ENCODE data around the gene ADAMTS9. TPM values are rescaled to one million over a fixed set of nuclear protein-coding genes. Genes with fewer than 3 reads are reported as not detected.

Gene ADAMTS9
- total RNA-seq, 1 donor from 2014 or later = 11.7 TPM

DNA sequence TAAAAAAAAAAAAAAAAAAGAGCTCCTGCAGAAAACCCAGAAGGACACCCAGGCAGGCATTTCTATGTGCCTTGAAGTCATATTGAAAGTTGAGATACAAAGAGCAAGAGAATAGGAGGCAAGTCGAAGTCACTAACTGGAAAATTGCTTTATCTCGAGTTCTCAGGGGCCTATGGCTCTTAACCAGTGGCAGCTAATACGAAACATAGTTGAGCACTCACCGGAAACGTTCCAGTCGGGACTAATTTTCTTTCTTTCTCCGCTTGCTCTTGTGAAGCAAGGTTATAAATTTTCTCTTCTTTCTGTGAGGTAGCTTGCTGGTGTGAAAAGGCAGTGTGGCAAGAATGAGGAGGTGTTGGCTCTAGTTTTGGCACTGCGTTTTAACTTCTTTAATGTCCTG lies 181.5 kb downstream of the ADAMTS9 start:
- DNase-seq (no peak), ATAC-seq (no peak)
- H3K36me3 ChIP-seq = no peaks in the 10 kb centered on the region
- H3K27me3 ChIP-seq (ENCODE audit: low read depth) = no peaks in the 10 kb centered on the region
- no peak overlapping the region for H3K4me3 ChIP-seq
- intact Hi-C loops (cut with DNase I) = no loop called here
- H3K9me3 ChIP-seq = no peaks in the 10 kb centered on the region
- TF ChIP-seq, protein P1, sequence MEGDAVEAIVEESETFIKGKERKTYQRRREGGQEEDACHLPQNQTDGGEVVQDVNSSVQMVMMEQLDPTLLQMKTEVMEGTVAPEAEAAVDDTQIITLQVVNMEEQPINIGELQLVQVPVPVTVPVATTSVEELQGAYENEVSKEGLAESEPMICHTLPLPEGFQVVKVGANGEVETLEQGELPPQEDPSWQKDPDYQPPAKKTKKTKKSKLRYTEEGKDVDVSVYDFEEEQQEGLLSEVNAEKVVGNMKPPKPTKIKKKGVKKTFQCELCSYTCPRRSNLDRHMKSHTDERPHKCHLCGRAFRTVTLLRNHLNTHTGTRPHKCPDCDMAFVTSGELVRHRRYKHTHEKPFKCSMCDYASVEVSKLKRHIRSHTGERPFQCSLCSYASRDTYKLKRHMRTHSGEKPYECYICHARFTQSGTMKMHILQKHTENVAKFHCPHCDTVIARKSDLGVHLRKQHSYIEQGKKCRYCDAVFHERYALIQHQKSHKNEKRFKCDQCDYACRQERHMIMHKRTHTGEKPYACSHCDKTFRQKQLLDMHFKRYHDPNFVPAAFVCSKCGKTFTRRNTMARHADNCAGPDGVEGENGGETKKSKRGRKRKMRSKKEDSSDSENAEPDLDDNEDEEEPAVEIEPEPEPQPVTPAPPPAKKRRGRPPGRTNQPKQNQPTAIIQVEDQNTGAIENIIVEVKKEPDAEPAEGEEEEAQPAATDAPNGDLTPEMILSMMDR (IDR thresholded peaks at IDR 0.05) = no peak
- no peak overlapping the region for H3K27ac ChIP-seq
- peaks cover 11% of the 10 kb centered on the region for H3K4me1 ChIP-seq

DNA sequence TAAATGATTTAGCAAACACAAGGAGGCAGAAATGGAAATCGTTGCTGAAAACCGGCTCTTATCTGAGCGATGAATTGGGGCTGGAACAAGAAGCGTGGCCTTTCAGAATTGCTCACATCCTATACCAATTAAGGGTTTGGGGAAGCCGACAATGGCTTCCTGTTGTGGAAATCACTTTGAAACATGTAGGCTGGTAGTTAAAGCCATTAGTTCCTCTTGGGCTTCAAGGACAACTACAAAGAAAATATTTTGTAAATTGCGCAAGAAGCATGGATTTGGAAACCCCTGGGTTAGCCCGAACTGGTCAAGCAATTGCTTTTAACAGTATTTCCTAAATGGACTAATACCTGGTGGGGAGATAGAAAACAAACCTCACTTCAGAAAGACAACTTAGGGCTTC lies 182.4 kb downstream of the ADAMTS9 start:
- Histone ChIP-seq H3K27ac (no peak overlapping the region), H3K4me3 (no peak overlapping the region), H3K9me3 (no peaks in the 10 kb centered on the region), H3K4me1 (peaks cover 19% of the 10 kb centered on the region), H3K27me3 (ENCODE audit: low read depth) (no peaks in the 10 kb centered on the region), H3K36me3 (no peaks in the 10 kb centered on the region)
- intact Hi-C loops (cut with DNase I) = no loop called here
- no peak for DNase-seq
- no peak for ATAC-seq
- TF ChIP-seq, protein P1 (IDR thresholded peaks at IDR 0.05) = no peak

DNA sequence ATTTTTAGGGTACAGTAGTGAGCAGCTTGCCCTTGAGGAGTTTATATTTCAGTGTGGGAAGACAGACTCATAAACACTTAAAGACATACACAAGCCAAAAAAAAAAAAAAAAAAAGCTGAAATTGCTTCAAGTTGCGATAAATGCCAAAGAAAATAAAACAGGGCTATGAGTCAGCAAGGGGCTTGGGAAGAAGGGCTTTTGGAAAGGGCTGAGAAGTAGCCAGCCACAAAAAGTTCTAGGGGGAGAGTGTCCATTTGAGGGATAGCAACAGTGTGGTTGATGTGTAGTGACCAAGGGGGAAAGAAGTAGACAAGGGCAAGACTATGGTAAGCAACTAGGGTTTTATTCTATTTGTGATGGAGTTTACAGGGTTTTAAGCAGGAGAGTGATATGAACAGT lies 185.5 kb downstream of the ADAMTS9 start:
- intact Hi-C loops (cut with DNase I) = no loop called here
- ATAC-seq (no peak), DNase-seq (no peak)
- TF ChIP-seq, protein P1 (IDR thresholded peaks at IDR 0.05) = no peak
- Histone ChIP-seq H3K9me3 (no peaks in the 10 kb centered on the region), H3K4me3 (no peak overlapping the region), H3K36me3 (no peaks in the 10 kb centered on the region), H3K4me1 (peaks cover 20% of the 10 kb centered on the region), H3K27me3 (ENCODE audit: low read depth) (no peaks in the 10 kb centered on the region), H3K27ac (peak overlapping the region; percentile 53)

DNA sequence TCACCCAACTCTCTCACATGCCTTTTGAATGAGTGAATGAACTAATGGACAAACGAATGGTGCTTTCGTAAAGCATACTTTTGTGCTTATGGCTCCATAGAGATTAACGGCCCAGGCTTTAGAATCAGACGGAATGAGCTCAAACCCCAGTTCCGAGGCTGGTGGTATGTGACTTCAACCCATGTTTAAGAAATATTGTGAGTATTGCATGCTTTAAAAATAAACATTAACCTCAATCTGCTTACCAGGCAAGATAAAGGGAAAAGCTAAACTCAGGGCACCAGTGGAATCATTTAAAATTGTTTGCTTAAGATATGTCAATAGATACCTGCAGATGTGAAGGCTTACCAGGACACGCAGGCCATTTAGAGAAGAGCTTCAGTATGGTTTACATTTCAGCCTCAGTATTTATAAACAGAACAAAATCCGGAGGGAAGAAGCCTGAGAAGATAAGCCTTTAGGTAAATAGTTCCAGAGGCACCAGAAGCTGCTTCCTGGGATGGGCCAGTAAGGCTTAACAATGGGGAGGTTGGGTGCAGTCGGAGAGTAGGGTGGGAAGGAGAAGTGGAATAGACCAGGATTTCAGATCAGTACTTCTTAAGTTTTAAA lies 186.4 kb downstream of the ADAMTS9 start:
- Histone ChIP-seq H3K27ac (peak overlapping the region; percentile 53), H3K4me3 (no peak overlapping the region), H3K27me3 (ENCODE audit: low read depth) (no peaks in the 10 kb centered on the region), H3K4me1 (peaks cover 20% of the 10 kb centered on the region), H3K36me3 (no peaks in the 10 kb centered on the region), H3K9me3 (no peaks in the 10 kb centered on the region)
- TF ChIP-seq, protein P1 (IDR thresholded peaks at IDR 0.05) = no peak
- DNase-seq (no peak), ATAC-seq (peak in 1 of 2 donors; percentile 12)
- intact Hi-C loops (cut with DNase I) = no loop called here

DNA sequence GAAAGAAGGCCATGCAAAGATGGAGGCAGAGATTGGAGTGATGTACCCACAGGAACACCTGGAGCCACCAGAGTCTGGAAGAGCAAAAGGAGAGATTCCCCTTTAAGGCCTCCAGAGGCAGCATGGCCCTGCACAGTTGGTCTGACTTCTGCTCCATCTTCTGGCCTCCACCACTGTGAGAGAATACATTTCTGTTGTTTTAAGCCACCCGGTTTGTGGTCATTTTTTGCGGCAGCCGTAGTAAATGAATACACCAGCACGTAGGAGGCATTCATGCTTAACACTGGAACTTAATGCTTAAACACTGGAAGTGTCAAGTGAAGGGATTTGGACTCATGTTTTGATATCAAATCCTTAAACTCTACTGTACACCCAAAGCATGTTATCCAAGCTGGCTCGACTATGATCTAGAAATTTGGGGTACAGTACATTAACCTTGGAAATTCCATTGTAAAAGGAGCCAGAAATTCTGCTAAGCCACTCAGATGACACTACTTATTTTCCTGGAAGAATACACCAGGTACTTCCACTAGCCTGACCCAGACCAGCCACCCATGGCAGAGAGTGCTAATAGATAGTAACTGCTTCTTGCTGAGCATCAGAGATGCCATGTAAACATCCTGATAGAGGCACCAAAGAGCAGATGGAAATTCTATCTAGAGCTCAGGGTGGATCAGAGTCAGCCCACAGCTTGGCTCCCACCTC lies 190.9 kb downstream of the ADAMTS9 start:
- no peaks in the 10 kb centered on the region for H3K36me3 ChIP-seq
- TF ChIP-seq, protein P1 (IDR thresholded peaks at IDR 0.05) = no peak
- intact Hi-C loops (cut with DNase I) = no loop called here
- no peak for DNase-seq
- no peak overlapping the region for H3K4me3 ChIP-seq
- ATAC-seq = no peak
- H3K4me1 ChIP-seq = peaks cover 11% of the 10 kb centered on the region
- H3K27ac ChIP-seq = no peak overlapping the region
- no peaks in the 10 kb centered on the region for H3K9me3 ChIP-seq
- no peaks in the 10 kb centered on the region for H3K27me3 ChIP-seq (ENCODE audit: low read depth)

Measured in lower lobe of right lung (tissue), 2 donors.